Right lobe of liver (tissue), 6 donors: ENCODE results near the gene ZNF326. TPM values are rescaled to one million over a fixed set of nuclear protein-coding genes. Genes with fewer than 3 reads are reported as not detected.

ENCODE experiments used
- ATAC-seq, 4 donors: fragments of 200-7000 bp; cut with Tn5 transposase; one replicate each; pipeline ENCODE4 v1.9.1; 2020; ENCODE audit warnings: mild to moderate bottlenecking in 4 of 4, moderate library complexity in 4 of 4
- DNase-seq, 3 donors: peaks; one replicate each; pipeline ENCODE4 v3.0.0-alpha.2; 2020
- H3K27ac ChIP-seq, 3 donors: fragments of 200-600 bp; one replicate each; pipeline ENCODE4 v1.8.0; 2022
- H3K27me3 ChIP-seq, 2 donors: fragments of 200-600 bp; one replicate each; pipeline ENCODE4 v1.8.0; 2022
- H3K36me3 ChIP-seq, 4 donors: fragments of 200-600 bp; sonication (generic) in 1 of 4; one replicate each; pipeline versions ENCODE4 v1.5.1 to v1.8.0; 2017 to 2022; ENCODE audit warnings: control low read depth in 1 of 4
- H3K4me1 ChIP-seq, 4 donors: fragments of 200-600 bp; sonication (generic) in 1 of 4; one replicate each; pipeline versions ENCODE4 v1.5.1 to v1.8.0; 2017 to 2022; ENCODE audit warnings: control low read depth in 1 of 4
- H3K4me3 ChIP-seq, 3 donors: fragments of 200-600 bp; one replicate each; pipeline ENCODE4 v1.8.0; 2022
- H3K9me3 ChIP-seq, 4 donors: fragments of 200-600 bp; sonication (generic) in 1 of 4; one replicate each; pipeline versions ENCODE4 v1.5.1 to v1.8.0; 2017 to 2022; ENCODE audit warnings: control low read depth in 1 of 4
- POLR2A ChIP-seq: fragments of 450-650 bp; IDR thresholded peaks from one replicate; pipeline ENCODE4 v1.6.1; 2017; ENCODE audit warnings: antibody characterized with exemption, mild to moderate bottlenecking
- WGBS: methylation state at CpG from one replicate; pipeline ENCODE4 v1.1.6; 2018; ENCODE audit warnings: low coverage, low lambda C conversion rate; ENCODE audit not compliant: insufficient coverage; ENCODE audit errors: missing lambda C conversion rate; 5-methylcytosine and 5-hydroxymethylcytosine counted together
- intact Hi-C, 2 donors: fragments of 100-400 bp; cut with DNase I; formaldehyde crosslinking; loops; one replicate each; pipeline versions ENCODE4 v1.11.2 to v1.14.1; 2022
- long read RNA-seq: library from polyadenylated mRNA; unstranded; transcript quantifications from one replicate; pipeline ENCODE4 v2.0.0, GENCODE V29; 2019
- total RNA-seq, 6 experiments: library from RNA; depleted of rRNA in 2 of 6; stranded (reverse); fragments of >200 nt in 2 of 6; fragmentation: NEBNext Ultra II Directional in 3 of 6; extraction: Animal tissue kit (Norgen Biotek cat#: 25700) in 3 of 6; gene quantifications; one replicate each; pipeline versions ENCODE4 v1.1.0 to v1.2.4, GENCODE V29; 2016 to 2023
- TF ChIP-seq, protein P1 (sequence below), 4 donors: fragments of 200-600 bp in 3 of 4; fragments of 450-650 bp in 1 of 4; IDR thresholded peaks; one replicate each; pipeline versions ENCODE4 v1.5.1 to v1.8.0; 2016 to 2022; ENCODE audit warnings: antibody characterized with exemption in 4 of 4, mild to moderate bottlenecking in 2 of 4
- donor health status: DM: no; HTN: yes; CAD: no.
- donor health status: DM: no; HTN: no; CAD: no.
- donor health status: DM: no; HTN: no; CAD: no.
- donor health status: DM: no; HTN: yes; CAD: no.
- donor health status: DM: no; HTN: yes; CAD: no.

The ZNF326 gene, protein sequence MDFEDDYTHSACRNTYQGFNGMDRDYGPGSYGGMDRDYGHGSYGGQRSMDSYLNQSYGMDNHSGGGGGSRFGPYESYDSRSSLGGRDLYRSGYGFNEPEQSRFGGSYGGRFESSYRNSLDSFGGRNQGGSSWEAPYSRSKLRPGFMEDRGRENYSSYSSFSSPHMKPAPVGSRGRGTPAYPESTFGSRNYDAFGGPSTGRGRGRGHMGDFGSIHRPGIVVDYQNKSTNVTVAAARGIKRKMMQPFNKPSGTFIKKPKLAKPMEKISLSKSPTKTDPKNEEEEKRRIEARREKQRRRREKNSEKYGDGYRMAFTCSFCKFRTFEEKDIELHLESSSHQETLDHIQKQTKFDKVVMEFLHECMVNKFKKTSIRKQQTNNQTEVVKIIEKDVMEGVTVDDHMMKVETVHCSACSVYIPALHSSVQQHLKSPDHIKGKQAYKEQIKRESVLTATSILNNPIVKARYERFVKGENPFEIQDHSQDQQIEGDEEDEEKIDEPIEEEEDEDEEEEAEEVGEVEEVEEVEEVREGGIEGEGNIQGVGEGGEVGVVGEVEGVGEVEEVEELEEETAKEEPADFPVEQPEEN
- 10 to 100 TPM in 5 of 6 experiments, 1 to 10 TPM in 1; 9.5 to 13.8 (median 10.5) TPM for total RNA-seq
- long read RNA-seq, partial matches to known transcripts, result 6 of 8 reads
- long read RNA-seq, other reads (novel, unspliced or antisense), result 1 of 8 reads

DNA sequence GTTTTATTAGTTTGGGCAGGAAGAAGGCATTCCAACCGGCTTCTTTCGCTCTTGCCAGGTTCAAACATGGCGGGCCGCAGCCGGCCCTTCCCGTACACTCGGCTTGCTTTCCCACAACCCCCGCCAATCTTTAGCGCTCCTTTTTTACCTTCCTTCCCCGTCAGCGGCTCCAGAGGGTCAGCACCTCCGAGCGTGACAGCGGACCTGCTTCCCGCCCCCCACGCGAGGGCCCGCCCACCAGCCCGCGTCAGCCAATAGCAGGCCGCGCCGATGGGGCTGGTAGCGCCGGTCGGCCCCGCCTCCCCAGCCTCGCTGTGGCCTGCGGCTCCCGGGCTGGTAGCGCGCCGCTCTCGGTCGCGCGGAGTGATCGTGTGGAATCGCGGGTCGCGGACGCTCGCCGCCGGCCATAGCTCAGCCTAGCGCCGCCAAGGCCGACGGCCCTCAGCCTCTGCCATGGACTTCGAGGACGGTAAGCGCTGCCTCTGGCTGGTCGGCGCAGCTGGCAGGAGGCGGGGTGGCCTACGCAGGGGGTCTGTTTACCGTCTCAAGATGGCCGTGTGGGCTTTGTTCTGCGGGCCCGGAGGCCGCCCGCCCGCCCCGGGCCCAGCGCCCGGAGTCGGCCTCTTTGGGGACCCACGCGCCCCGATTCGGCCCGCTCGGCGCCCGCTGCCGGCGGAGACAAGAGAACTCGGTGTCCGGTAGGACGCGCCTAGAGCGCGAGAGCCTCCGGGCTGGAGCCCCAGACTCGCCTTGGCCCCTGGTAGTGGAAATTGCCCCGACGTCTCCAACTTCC lies at the start of gene ZNF326:
TSS of gene ZNF326 (plus strand) at position 306 of the 793 bp plus-strand sequence. CDS start at position 454, 148 bp downstream.
- Histone ChIP-seq H3K27ac (peak within 1 kb of the TSS; percentile 98), H3K4me3 (peak within 1 kb of the TSS; percentile 81 to 94 (median 92)), H3K9me3 (no peaks in the 10 kb centered on the region), H3K36me3 (no peaks in the 10 kb centered on the region), H3K4me1 (peaks cover 0 to 37% (median 10%) of the 10 kb centered on the region in 4 donors), H3K27me3 (no peaks in the 10 kb centered on the region)
- peak; percentile 99 for TF ChIP-seq POLR2A
- TF ChIP-seq, protein P1, sequence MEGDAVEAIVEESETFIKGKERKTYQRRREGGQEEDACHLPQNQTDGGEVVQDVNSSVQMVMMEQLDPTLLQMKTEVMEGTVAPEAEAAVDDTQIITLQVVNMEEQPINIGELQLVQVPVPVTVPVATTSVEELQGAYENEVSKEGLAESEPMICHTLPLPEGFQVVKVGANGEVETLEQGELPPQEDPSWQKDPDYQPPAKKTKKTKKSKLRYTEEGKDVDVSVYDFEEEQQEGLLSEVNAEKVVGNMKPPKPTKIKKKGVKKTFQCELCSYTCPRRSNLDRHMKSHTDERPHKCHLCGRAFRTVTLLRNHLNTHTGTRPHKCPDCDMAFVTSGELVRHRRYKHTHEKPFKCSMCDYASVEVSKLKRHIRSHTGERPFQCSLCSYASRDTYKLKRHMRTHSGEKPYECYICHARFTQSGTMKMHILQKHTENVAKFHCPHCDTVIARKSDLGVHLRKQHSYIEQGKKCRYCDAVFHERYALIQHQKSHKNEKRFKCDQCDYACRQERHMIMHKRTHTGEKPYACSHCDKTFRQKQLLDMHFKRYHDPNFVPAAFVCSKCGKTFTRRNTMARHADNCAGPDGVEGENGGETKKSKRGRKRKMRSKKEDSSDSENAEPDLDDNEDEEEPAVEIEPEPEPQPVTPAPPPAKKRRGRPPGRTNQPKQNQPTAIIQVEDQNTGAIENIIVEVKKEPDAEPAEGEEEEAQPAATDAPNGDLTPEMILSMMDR (IDR thresholded peaks at IDR 0.05), result peak in 1 of 4 donors; percentile 20
- intact Hi-C loops, result no loop called here
- WGBS, result under 1% methylated on average over 34 of the region's 88 CpGs
- DNase-seq, result peak; percentile 98
- peak; percentile 95 to 99 (median 96) for ATAC-seq

DNA sequence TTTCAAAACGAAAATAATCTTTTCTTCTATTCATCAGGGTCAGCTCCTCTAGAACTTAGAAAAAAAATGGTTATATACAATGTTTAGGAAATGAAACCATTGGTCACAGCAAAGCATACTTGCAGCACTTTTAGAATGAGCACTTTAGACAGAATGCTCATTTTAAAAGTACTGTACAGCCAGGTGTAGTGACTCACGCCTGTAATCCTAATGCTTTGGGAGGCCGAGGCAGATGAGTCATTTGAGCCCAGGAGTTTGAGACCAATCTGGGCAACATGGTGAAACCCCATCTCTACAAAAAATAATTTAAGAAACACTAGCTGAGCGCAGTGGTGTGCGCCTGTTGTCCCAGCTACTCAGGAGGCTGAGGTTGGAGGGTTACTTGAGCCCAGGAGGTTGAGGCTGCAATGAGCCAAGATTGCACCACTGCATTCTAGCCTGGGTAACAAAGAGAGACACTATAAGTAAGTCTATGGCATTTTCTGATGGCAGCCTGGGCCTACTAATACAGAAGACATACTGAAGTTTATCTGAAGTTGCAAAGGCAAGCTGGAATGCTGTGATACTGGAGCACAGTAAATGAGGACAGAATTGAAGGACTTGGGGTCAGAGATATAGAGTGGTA lies 48.9 kb upstream of the ZNF326 start:
- Histone ChIP-seq H3K4me3 (no peak overlapping the region), H3K27me3 (no peaks in the 10 kb centered on the region), H3K4me1 (peaks cover 0 to 33% (median 14%) of the 10 kb centered on the region in 4 donors), H3K27ac (no peak overlapping the region), H3K9me3 (no peaks in the 10 kb centered on the region), H3K36me3 (no peaks in the 10 kb centered on the region)
- ATAC-seq (no peak), DNase-seq (no peak)
- WGBS, result 87% methylated on average over 5 of the region's 5 CpGs
- intact Hi-C loops, result no loop called here
- TF ChIP-seq, protein P1 (IDR thresholded peaks at IDR 0.05), result no peak
- TF ChIP-seq POLR2A, result no peak

DNA sequence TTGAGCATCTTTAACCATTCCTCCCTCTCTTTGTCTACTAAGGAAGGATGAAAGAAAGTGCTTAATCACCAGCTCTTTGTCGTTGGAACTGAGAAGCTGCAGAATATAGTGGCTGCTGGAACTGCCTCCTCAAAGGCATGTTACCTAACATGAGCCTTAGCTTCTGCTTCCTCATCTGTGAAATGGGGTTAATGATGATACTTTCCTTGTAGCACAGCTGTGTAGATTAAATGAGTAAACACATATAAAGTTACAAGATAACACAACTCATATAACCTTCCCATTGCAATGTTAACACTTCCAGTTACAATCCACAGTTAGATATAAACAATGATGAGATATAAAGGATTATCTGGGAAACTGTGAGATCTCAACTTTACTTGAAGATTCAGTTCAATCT lies 48.4 kb upstream of the ZNF326 start:
- TF ChIP-seq, protein P1 (IDR thresholded peaks at IDR 0.05), result no peak
- TF ChIP-seq POLR2A, result no peak
- Histone ChIP-seq H3K36me3 (no peaks in the 10 kb centered on the region), H3K9me3 (no peaks in the 10 kb centered on the region), H3K4me1 (peaks cover 0 to 34% (median 17%) of the 10 kb centered on the region in 4 donors), H3K27ac (no peak overlapping the region), H3K4me3 (no peak overlapping the region), H3K27me3 (no peaks in the 10 kb centered on the region)
- DNase-seq (no peak), ATAC-seq (no peak)
- 0% methylated on average over 1 of the region's 1 CpG for WGBS
- intact Hi-C loops, result no loop called here

DNA sequence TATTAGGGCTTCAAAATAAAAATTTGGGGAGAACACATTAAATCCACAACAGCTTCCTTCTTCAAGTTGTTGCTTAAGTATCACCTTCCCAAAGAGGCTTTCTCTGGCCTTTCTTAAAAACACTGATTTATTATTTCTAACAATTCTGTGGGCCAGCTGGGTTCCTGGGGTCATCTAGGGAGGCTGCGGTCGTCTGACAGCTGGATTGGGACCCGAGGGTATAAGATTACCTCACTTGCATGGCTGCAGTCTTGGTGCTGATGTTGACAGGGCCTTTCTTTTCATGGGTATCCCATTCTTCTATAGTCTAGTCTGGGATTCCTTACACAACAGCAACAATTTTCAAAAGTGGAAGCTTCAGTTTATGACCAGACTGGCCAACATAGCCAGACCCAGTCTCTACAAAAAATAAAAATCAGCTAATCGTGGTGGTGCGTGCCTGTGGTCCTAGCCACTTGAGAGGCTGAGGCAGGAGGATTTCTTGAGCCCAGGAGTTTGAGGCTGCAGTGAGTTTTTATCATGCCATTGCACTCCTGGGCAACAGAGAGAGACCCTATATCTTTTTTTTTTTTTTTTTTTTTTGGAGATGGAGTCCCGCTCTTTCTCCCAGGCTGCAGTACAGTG lies 46.1 kb upstream of the ZNF326 start:
- 98% methylated on average over 6 of the region's 6 CpGs for WGBS
- ATAC-seq (no peak), DNase-seq (no peak)
- H3K36me3 ChIP-seq, result no peaks in the 10 kb centered on the region
- no peaks in the 10 kb centered on the region for H3K9me3 ChIP-seq
- TF ChIP-seq POLR2A, result no peak
- TF ChIP-seq, protein P1 (IDR thresholded peaks at IDR 0.05), result no peak
- no peak overlapping the region for H3K4me3 ChIP-seq
- peaks cover 0 to 26% (median 12%) of the 10 kb centered on the region in 4 donors for H3K4me1 ChIP-seq
- intact Hi-C loops, result no loop called here
- no peaks in the 10 kb centered on the region for H3K27me3 ChIP-seq
- H3K27ac ChIP-seq, result no peak overlapping the region
